Measurements from ENCODE around the gene ARHGEF2. TPM values are rescaled to one million over a fixed set of nuclear protein-coding genes. Genes with fewer than 3 reads are reported as not detected.
A peak's percentile ranks its signal among the peaks of the same experiment; 100 is the strongest.

Gene ARHGEF2
- total and polyA plus RNA-seq, 2 of the 13 experiments (the other 11 are each of a cell fraction or from before 2014, with no cell fraction given), result 16.1 to 32.1 TPM

DNA sequence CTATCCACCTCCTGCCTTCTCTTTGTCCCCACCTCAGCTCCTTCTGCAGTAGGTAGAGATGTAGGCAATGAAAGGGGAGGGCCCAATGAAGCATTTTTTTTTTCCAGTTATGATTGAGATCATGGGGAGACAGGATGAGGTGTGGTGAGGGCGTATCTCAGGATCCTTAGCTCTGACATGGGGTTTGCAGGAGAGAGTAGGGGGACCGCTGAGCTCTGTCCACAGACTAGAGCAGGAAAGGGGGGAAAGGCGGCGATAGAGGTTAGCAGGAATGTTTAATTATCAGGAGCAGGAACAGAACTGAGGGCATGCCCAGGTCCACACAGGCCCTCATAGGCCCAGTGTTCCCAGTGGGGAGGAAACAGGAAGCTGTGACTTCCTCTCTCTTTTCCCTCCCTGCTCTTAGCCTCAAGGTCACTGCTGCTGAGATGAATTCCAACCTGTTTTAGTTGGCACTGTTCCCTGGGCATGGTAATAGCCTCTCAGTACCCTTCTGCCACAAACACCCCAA is 37.8 kb downstream of the ARHGEF2 start (continued):
- TF ChIP-seq ZNF205 (CRISPR knock-in tag; IDR thresholded peaks at IDR 0.05), result no peak
- no peak for TF ChIP-seq GATA4 (IDR thresholded peaks at IDR 0.05; ENCODE audit: borderline replicate concordance, low read depth)
- TF ChIP-seq ZNF143 (CRISPR knock-in tag; IDR thresholded peaks at IDR 0.05), result 0 out of 2 replicates have a peak, but pooled peaks have one; percentile 40
- no peak for TF ChIP-seq KDM4B (CRISPR knock-in tag; IDR thresholded peaks at IDR 0.05)
- TF ChIP-seq ZNF567 (CRISPR knock-in tag; IDR thresholded peaks at IDR 0.05; ENCODE audit: borderline replicate concordance), result no peak
- TF ChIP-seq SIX4 (CRISPR knock-in tag; IDR thresholded peaks at IDR 0.05), result peak; percentile 14; the same call in 1 of the 2 replicates
- no peak for TF ChIP-seq NFIB (CRISPR knock-in tag; IDR thresholded peaks at IDR 0.05; ENCODE audit: borderline replicate concordance)
- TF ChIP-seq ZNF577 (CRISPR knock-in tag; IDR thresholded peaks at IDR 0.05; ENCODE audit: borderline replicate concordance, low read depth), result no peak
- TF ChIP-seq NBN (conservative IDR thresholded peaks at IDR 0.05), result no peak
- TF ChIP-seq, protein P1, sequence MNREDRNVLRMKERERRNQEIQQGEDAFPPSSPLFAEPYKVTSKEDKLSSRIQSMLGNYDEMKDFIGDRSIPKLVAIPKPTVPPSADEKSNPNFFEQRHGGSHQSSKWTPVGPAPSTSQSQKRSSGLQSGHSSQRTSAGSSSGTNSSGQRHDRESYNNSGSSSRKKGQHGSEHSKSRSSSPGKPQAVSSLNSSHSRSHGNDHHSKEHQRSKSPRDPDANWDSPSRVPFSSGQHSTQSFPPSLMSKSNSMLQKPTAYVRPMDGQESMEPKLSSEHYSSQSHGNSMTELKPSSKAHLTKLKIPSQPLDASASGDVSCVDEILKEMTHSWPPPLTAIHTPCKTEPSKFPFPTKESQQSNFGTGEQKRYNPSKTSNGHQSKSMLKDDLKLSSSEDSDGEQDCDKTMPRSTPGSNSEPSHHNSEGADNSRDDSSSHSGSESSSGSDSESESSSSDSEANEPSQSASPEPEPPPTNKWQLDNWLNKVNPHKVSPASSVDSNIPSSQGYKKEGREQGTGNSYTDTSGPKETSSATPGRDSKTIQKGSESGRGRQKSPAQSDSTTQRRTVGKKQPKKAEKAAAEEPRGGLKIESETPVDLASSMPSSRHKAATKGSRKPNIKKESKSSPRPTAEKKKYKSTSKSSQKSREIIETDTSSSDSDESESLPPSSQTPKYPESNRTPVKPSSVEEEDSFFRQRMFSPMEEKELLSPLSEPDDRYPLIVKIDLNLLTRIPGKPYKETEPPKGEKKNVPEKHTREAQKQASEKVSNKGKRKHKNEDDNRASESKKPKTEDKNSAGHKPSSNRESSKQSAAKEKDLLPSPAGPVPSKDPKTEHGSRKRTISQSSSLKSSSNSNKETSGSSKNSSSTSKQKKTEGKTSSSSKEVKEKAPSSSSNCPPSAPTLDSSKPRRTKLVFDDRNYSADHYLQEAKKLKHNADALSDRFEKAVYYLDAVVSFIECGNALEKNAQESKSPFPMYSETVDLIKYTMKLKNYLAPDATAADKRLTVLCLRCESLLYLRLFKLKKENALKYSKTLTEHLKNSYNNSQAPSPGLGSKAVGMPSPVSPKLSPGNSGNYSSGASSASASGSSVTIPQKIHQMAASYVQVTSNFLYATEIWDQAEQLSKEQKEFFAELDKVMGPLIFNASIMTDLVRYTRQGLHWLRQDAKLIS (CRISPR knock-in tag; IDR thresholded peaks at IDR 0.05), result peak; percentile 60; the same call in 1 of the 2 replicates
- no peak for TF ChIP-seq ARNTL (CRISPR knock-in tag; IDR thresholded peaks at IDR 0.05)
- TF ChIP-seq ZC3H13 (CRISPR knock-in tag; IDR thresholded peaks at IDR 0.05), result no peak
- TF ChIP-seq TBP (CRISPR knock-in tag; IDR thresholded peaks at IDR 0.05), result no peak
- no peak for TF ChIP-seq EHMT2 (IDR thresholded peaks at IDR 0.05; ENCODE audit: borderline replicate concordance, low read depth, low read length)
- no peak for TF ChIP-seq ZNF598 (CRISPR knock-in tag; IDR thresholded peaks at IDR 0.05; ENCODE audit: borderline replicate concordance)

All from HepG2 (cell line).